ENCODE results near the gene C17orf107. TPM values are rescaled to one million over a fixed set of nuclear protein-coding genes. Genes with fewer than 3 reads are reported as not detected.

C17orf107 gene
- total and polyA plus RNA-seq, 2 of the 13 experiments (the other 11 are each of a cell fraction or from before 2014, with no cell fraction given) = 0.20 to 0.59 TPM

GRCh38 chr17:4950746-4951204 lies 51.4 kb downstream of the C17orf107 start, which contains the start of gene ENO3 (continued):
- TF ChIP-seq THAP9 (CRISPR knock-in tag; IDR thresholded peaks at IDR 0.05; ENCODE audit: borderline replicate concordance) (peak; percentile 67; the same call in 1 of the 2 replicates), ZNF570 (CRISPR knock-in tag; IDR thresholded peaks at IDR 0.05; ENCODE audit: borderline replicate concordance) (no peak), CHD2 (IDR thresholded peaks at IDR 0.05; ENCODE audit: low read depth, low read length) (no peak), USF2 (IDR thresholded peaks at IDR 0.05; ENCODE audit: low read depth, low read length) (no peak), USF2 (CRISPR knock-in tag; IDR thresholded peaks at IDR 0.05; ENCODE audit: borderline replicate concordance) (no peak), SAP130 (CRISPR knock-in tag; IDR thresholded peaks at IDR 0.05; ENCODE audit: low read depth) (peak; percentile 71; the same call in 1 of the 2 replicates), ZNF598 (CRISPR knock-in tag; IDR thresholded peaks at IDR 0.05; ENCODE audit: borderline replicate concordance) (no peak), TBX3 (IDR thresholded peaks at IDR 0.05; ENCODE audit: borderline replicate concordance) (no peak), ZNF773 (CRISPR knock-in tag; IDR thresholded peaks at IDR 0.05; ENCODE audit: borderline replicate concordance) (no peak), ATF4 (CRISPR knock-in tag; IDR thresholded peaks at IDR 0.05) (no peak), MLX (CRISPR knock-in tag; IDR thresholded peaks at IDR 0.05) (no peak), SNAI1 (CRISPR knock-in tag; IDR thresholded peaks at IDR 0.05; ENCODE audit: borderline replicate concordance) (no peak; the same call in 1 of the 2 replicates), MEIS2 (CRISPR knock-in tag; IDR thresholded peaks at IDR 0.05) (no peak), ARNT (IDR thresholded peaks at IDR 0.05) (no peak), NR2F1 (CRISPR knock-in tag; IDR thresholded peaks at IDR 0.05) (peak; percentile 46 to 61), ZSCAN5A (CRISPR knock-in tag; IDR thresholded peaks at IDR 0.05; ENCODE audit: borderline replicate concordance) (no peak), BATF2 (CRISPR knock-in tag; IDR thresholded peaks at IDR 0.05) (no peak), ZIK1 (CRISPR knock-in tag; IDR thresholded peaks at IDR 0.05; ENCODE audit: borderline replicate concordance, low read depth) (no peak), HIVEP1 (CRISPR knock-in tag; IDR thresholded peaks at IDR 0.05) (0 out of 2 replicates have a peak, but pooled peaks have one; percentile 58), ZNF468 (CRISPR knock-in tag; IDR thresholded peaks at IDR 0.05) (no peak)

All from HepG2 (cell line).